GM18517 (cell line): ENCODE measurements around the gene ZNF778.
"Not testable (repeated sequence)": the region's sequence is repeated elsewhere in the genome, so short reads cannot be mapped to it uniquely, and the experiment has no call there.

Experiments used
- ATAC-seq: cut with Tn5 transposase; IDR thresholded peaks from one replicate; pipeline ENCODE4 v1.9.1; 2021; ENCODE audit warnings: mild to moderate bottlenecking, moderate library complexity; ENCODE audit not compliant: unreplicated experiment

Gene ZNF778

GRCh38 chr16:89210904-89211515 lies 6.5 kb upstream of the ZNF778 start:
- no peak for ATAC-seq

GRCh38 chr16:89216315-89217137 lies 977 bp upstream of the ZNF778 start:
- no peak for ATAC-seq

- no peak for ATAC-seq
Measured at GRCh38 chr16:89217138-89217387, 440 bp upstream of the ZNF778 start.

- no peak for ATAC-seq
Measured at GRCh38 chr16:89219365-89219764, 1.9 kb downstream of the ZNF778 start.

GRCh38 chr16:89221604-89222003 lies 4.1 kb downstream of the ZNF778 start:
- no peak for ATAC-seq

GRCh38 chr16:89222931-89223330 lies 5.4 kb downstream of the ZNF778 start:
- no peak for ATAC-seq

GRCh38 chr16:89224665-89225064 lies 7.2 kb downstream of the ZNF778 start:
- ATAC-seq: no peak

- ATAC-seq: no peak
Measured at GRCh38 chr16:89230255-89230654, 12.8 kb downstream of the ZNF778 start.

- ATAC-seq: no peak
Measured at GRCh38 chr16:89232107-89232506, 14.6 kb downstream of the ZNF778 start.

GRCh38 chr16:89233678-89234490 lies 16.4 kb downstream of the ZNF778 start:
- no peak for ATAC-seq

- no peak for ATAC-seq
Measured at GRCh38 chr16:89237733-89238132, 20.2 kb downstream of the ZNF778 start.

GRCh38 chr16:89241187-89242007 lies 23.9 kb downstream of the ZNF778 start:
- ATAC-seq: peak; percentile 56

- no peak for ATAC-seq
Measured at GRCh38 chr16:89242795-89243200, 25.3 kb downstream of the ZNF778 start.

- ATAC-seq: no peak
Measured at GRCh38 chr16:89243664-89244063, 26.2 kb downstream of the ZNF778 start.

- not testable (repeated sequence) for ATAC-seq
Measured at GRCh38 chr16:89244264-89244663, 26.8 kb downstream of the ZNF778 start.

- ATAC-seq: no peak
Measured at GRCh38 chr16:89244754-89245153, 27.3 kb downstream of the ZNF778 start.

- ATAC-seq: no peak
Measured at GRCh38 chr16:89246383-89246902, 28.9 kb downstream of the ZNF778 start.

GRCh38 chr16:89246903-89247733 lies 29.6 kb downstream of the ZNF778 start:
- no peak for ATAC-seq

GRCh38 chr16:89247734-89248075 lies 30.2 kb downstream of the ZNF778 start:
- ATAC-seq: not testable (repeated sequence)
